ENCODE results near the gene RPGRIP1L.

RPGRIP1L gene

DNA sequence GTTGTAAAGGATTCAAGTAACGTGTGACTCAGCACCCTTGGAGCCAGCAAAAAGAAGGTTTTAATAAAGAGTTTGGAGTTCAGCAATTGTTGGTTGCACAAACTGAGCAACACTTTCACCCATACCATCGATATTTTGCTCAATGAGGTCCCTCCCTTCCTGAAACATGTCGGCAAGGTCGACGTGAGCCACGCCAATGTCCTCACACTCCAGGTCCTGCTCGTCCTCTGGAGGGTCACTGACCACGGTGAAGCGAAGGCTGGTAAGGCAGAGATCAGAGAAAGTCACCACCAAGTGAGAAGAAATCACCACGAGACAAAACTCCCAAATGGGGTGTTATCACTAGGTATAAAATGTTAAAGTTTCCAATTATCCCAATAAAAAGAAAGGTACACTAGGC, 98.3 kb downstream of the RPGRIP1L start:
- DNase-seq (ENCODE audit: low spot score) (no peak), FAIRE-seq (no peak)

DNA sequence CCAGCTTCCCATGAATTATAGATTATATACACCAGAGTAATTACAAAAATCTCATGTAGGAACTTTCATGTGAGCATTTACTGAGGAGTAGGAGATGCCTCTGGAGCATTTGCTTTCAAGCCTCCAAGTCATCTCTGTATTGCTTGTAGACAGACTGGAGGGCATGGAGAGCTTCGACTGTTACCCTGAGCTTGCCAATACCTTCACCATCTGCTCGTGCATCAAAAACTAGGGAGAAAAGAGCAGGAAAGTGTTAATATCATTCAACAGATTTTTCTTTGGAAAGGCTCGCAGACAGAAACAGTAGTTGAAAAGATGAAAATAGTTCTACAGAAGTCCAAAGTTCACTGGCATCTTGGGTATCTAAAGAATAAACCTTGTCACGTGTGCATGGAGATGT, 101.7 kb downstream of the RPGRIP1L start:
- FAIRE-seq = no peak
- no peak for DNase-seq (ENCODE audit: low spot score)

DNA sequence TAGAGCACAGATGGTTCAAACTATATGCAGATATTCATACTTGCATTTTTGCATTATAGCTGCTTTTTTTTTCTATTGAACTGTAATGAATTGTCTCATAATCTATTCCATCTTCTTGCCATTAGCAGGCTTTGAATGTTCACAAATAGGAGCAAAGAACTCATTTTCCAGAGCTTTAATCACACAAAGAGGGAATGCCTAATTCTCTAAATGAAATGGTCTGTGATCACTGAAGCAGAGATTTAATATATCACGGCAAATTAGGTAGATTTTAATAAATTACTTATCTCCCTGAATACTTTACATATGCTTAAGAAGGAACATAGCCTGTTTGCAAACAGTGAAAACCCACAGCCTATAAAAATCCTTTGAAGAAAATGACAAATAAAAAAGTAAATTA, 103.0 kb downstream of the RPGRIP1L start:
- DNase-seq (ENCODE audit: low spot score) = no peak
- FAIRE-seq = no peak

DNA sequence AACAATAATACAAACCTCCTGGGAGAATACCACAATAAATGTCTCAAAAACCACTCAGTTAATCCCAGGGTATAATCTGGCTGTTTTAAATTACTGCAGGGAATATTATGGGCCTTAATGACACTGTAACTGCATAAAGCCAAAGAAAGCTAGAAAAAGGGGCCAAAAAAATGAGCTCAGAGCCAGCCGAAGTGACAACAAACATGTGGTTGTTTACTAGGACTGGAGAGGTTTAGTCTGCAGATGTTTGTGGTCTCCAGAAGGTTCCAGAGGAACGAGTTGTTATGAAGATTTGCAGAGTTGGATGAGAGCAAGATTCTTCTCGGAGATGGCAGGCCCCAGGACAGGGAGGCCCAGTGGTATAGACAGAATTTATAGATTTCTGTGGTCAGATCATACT, 103.5 kb downstream of the RPGRIP1L start:
- no peak for FAIRE-seq

DNA sequence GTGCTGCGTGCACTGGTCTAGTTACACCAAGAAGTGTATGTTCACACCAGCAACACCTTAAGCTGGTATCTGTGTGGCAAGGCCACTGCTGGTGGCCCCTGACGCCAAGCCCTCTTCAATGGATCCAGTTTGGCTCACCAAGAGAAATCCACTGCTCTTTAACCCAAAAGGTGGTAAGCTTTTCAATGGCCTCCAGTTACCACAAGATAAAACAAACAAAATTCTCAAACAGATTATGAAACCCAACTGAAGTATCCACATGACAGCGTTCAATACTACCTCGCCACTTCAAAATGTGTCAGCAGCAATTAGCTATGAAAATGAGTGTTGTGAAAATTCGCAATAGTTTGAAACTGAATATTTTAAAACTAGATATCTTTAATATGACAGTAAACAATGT, 104.1 kb downstream of the RPGRIP1L start:
- FAIRE-seq (no peak), DNase-seq (ENCODE audit: low spot score) (no peak)

More for the DNA sequence above, 103.5 kb downstream of the RPGRIP1L start:
- no peak for DNase-seq (ENCODE audit: low spot score)

DNA sequence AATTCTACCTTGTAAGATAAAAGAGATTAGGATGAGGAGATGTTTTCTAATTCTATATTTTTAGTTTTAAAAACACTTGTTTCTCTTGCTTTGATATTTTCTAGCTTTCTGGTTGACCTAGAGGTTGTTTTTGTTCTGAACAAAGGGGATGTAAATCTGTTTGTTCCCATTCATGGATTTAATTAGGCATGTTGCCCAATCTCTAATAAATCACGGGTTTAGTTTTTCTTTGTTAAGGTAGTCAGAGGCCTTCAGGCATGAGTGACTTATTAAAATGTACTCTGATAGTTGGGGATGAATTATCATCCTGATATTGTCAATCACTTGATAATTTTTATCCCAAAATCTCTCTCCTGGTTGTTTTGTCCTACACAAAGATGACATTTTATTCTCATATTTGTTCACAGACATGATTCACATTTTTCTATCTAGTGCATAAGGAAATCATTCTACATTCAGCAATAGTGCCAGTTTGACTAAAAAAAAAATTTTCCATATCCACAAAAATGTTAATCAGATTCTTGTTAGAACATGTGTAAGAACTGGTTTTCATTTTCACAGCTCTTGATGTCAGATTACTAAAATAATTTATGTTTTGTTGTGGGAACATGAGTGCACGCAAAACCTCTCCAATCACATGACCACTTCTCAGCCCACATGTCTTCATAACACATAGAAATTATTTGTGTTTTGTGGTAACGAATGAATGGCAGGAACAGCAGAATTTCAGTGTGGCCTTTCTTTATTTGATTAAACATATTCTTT, 105.0 kb downstream of the RPGRIP1L start:
- no peak for DNase-seq (ENCODE audit: low spot score)
- FAIRE-seq = no peak

DNA sequence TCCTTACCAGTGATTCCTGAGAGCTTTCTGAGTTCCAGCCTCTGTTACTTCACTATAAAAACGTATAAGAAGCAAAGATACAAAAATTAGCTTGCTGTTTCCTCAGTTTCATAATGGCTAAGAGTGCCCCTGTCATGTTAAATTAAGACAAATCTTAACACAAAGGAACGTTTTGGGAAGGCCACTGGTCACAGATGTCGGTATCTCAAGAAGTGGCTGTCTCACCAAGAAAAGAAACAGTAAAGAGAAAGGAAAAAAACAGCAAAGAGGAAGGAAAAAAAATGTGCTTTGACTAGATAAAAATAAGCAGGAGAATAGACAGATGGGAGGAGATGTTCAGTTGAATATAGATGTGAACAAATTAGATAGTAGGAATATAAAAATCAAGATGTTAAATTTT, 105.9 kb downstream of the RPGRIP1L start:
- DNase-seq (ENCODE audit: low spot score) = no peak
- no peak for FAIRE-seq

DNA sequence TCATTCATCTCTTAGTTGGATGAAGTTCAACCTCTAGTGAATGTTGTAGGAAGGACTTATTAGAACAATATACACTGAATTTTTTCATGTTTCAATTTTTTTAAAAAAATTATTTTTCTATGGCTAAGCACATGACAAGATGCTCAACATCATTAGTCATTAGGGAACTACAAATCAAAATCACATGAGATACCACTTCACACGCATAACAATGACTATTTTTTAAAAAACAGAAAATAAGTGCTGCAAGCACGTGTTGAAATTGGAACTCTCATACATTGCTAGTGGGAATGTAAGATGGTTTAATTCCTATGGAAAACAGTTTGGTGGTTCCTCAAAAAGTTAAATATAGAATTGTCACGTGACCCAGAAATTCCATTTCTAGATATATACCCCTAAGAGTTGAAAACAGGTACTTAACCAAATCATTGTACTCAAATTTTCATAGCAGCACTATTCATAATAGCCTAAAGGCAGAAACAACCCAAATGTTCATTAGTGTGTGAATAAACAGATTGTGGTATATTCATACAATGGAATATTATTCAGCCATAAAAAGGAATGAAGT, 115.5 kb downstream of the RPGRIP1L start:
- DNase-seq (ENCODE audit: low spot score) (no peak), FAIRE-seq (no peak)

DNA sequence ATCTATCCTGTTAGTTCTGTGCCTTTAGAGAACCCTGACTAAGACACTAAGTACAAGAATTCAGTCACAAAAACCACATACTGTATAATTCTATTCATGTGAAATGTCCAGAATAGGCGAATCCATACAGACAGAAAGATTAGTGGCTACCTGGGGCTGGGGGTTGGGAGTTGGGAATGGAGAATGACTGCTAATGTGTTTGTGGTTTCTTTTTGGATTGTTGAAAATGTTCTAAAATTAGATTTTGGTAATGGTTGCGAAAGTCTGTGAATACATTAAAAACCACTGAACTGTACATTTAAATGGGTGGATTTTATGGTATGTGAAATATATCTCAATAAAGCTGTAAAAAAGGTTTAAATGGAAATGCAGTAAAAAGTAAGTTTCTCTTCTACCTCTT, 120.3 kb downstream of the RPGRIP1L start:
- DNase-seq (ENCODE audit: low spot score) (no peak), FAIRE-seq (no peak)

DNA sequence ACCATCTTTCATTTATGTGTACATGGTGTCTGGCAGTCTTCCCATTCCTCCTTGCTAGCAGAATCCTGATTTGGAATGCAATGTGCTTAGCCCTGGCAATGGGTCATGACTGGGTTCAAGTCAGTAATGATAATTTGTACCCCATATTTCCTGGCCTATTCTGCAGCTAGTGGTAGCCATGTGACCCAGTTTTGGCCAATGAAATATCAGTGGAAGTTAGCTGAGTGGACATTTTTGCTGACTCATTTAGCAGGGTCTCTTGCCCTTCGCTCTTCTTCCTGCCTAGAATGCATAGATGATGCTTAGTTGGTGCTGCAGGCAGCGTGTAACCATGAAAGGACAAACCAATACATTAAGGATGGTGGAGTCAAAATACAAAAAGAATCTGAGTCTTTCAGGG, 121.9 kb downstream of the RPGRIP1L start:
- DNase-seq (ENCODE audit: low spot score) = no peak
- no peak for FAIRE-seq

DNA sequence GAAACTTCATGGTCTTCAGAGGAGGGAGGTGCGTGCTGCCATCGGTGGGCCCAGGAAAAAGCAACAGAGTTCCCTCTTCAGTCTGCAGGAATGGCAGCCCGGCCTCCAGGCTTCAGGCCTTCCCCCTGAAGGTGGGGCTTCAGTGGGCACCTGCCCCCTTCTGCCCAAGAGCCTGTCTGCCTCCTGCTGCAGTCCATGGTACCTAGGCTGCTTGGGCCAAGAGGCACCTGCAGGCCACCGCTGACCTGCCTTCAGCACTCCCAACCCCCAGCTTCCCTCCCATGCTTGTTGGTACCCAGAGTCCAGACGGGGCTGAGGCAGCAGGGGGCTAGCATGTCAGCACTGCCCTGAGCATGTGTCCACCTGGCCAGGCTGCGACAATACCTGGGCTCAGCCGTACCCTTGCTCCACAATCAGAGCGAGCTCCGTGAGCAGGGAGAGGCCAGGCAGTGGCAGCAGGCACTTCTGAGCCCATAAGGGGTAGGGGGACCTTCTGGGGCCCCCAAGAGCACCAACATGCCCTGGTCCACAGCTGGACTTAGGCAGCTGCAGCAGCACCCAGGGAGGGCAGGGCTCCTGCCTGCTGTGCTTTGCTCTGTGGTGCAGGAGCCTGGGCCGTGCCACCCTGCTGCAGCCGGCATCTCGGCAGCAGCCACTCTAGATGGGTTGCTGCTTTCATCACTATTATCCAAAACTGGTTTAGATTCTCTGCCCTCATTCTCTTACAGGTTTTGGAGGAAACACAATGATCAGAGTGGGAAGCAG, 123.4 kb downstream of the RPGRIP1L start:
- FAIRE-seq = peak; percentile 30
- DNase-seq (ENCODE audit: low spot score) = no peak

DNA sequence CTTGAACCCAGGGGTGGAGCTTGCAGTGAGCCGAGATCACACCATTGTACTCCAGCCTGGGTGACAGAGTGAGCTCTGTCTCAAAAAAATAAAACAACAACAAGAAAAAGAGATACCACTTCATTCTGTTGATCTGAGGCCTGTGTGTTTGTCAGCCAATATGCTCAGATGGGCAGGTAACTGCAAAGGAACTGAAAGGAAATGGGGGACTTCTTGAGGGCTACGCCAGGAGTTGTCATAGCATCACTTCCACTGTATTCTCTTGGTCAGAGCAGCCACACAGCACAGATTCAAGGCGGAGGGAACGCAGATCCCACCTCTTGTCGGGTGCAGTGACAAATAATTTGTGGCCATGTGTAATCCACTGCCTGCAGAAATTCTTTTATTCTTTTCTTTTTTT, 126.8 kb downstream of the RPGRIP1L start:
- DNase-seq (ENCODE audit: low spot score) = no peak
- FAIRE-seq = no peak

DNA sequence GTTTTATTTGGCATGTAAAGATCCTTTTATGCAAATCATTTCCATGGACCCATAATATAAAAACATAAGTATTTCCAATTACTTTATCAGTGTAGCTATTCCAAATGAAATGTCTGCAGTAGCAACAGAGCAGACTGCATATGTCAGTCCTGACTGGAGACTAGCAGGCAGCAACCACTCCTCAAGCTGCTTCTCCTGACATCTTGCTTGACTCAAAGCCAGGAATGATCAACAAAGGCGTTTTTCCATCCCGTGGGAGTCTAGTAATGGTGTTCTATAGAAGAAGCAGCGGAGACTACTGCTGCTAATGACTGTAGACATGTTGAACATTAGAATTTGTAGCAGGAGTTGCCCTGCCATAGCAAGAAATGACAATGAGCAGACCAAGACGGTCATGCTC, 127.4 kb downstream of the RPGRIP1L start:
- FAIRE-seq = no peak

DNA sequence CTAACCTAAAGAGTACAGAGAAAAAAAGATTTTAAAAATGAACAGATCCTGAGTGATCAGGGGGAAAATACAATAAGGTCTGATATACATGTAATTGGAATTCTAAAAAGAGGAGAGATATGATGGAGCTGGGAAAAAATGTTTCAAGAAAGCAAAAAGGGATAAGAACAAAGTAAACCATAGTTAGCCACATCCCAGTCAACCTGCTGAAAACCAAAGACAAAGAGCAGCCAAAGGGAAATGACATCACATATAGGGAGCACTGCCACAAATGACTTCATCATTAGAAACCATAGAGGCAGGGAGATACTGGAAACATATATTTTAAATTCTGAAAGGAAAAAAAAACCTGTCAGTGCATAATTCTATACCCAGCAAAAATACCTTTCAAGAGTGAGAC, 131.9 kb downstream of the RPGRIP1L start:
- DNase-seq (ENCODE audit: low spot score) = no peak

More for the DNA sequence above, 127.4 kb downstream of the RPGRIP1L start:
- no peak for DNase-seq (ENCODE audit: low spot score)

DNA sequence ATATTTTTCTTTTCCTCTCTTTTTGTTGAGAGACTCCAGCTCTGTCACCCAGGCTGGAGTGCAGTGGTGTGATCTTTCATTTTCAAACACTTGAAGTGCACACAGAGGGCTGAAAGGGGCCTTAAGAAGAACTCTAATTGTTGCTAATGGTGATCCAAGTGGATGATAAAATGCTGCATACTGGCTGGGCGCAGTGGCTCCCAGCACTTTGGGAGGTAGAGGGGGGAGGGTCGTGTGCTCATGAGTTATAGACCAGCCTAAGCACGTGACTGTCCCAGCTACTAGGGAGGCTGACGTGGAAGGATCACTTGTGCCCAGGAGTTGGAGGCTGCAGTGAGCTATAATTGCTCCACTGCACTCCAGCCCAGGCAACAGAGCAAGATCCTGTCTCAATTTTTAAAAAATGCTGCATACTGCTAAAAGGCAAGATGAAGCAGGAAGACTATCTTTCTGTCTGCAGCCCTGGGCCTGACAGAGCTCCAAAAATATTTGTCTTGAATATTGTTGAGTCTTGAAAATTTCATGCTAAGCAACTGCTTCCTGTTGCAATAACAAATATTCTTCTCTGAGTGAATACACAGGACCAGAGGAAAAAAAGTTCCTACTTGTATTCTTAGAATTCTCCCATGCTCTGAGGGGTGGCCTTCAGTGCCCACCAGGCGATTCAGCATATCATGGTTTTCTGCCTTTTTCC, 137.0 kb downstream of the RPGRIP1L start:
- FAIRE-seq (no peak), DNase-seq (ENCODE audit: low spot score) (no peak)

More for the DNA sequence above, 131.9 kb downstream of the RPGRIP1L start:
- FAIRE-seq = no peak

DNA sequence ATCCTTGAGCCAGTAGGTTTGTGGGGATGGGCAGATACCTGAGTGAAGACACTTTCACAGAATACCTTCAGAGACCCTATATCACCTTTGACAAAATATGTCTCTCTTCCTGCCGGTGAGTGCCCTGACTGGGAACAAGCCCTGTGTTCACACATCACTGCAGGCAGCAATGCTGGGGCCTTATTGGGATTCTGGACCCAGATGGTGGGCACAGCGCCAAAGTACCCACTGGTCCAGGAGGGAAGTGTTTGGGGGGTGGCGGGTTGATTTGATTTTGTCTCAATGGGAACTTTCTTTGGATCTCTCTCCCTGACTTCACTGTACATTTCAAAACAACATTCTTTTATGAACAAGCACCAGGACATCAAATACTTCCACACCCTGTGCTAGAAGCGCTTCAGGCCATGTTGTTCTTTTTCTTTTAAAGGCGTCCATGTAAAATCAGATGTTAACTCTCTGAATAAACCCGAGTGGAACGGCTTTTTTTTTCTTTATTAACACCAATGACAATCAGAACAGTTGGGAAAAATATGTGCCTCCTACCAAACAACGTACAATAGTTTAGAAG, 138.3 kb downstream of the RPGRIP1L start:
- FAIRE-seq = no peak
- no peak for DNase-seq (ENCODE audit: low spot score)

DNA sequence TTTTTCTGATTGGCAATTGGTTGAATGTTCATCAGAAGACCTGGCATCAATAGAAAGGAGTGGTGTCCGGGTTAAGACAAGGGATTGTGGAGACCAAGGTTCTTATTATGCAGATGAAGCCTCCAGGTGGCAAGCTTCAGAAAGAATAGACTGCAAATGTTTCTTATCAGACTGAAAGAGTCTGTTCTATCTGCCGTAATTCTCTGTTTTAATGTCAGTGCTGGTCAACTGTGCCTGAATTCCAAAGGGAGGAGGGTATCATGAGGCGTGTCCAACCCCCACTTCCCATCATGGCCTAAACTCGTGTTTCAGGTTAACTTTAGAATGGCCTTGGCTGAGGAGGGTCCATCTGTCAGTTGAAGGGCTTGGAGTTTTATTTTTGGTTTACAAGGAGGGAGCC, 140.2 kb downstream of the RPGRIP1L start:
- no peak for FAIRE-seq
- DNase-seq (ENCODE audit: low spot score) = no peak

DNA sequence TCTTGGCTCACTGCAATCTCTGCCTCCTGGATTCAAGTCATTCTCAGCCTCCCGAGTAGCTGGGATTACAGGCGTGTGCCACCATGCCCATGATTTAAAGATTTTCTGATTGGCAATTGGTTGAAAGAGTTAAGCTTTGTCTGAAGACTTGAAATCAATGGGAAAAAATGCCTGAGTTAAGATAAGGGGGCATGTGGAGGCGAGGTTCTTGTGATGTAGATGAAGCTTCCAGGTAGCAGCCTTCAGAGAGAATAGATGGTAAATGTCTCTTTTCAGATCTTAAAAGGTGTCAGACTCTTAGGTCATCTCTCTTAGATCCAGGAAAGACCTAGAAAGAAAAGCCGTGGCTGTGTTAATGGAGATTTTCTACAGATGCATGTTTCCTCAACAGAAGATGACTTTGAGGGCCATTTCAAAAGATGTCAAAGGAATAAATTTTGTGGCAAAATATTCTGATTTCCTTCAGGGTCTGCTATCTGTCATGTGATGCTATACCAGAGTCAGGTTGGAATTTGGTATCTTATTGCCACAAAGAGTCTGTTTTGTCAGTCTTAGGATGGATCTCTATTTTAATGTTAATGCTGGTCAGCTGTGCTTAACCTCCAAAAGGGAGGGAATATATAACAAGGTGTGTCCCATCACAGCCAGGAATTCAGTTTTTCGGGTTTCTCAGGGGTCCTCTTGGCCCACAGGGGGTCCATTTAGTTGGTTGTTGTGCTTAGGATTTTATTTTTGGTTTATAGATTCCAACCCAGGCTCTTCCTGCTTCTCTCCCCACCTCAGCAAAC, 142.4 kb downstream of the RPGRIP1L start:
- FAIRE-seq (no peak), DNase-seq (ENCODE audit: low spot score) (no peak)

DNA sequence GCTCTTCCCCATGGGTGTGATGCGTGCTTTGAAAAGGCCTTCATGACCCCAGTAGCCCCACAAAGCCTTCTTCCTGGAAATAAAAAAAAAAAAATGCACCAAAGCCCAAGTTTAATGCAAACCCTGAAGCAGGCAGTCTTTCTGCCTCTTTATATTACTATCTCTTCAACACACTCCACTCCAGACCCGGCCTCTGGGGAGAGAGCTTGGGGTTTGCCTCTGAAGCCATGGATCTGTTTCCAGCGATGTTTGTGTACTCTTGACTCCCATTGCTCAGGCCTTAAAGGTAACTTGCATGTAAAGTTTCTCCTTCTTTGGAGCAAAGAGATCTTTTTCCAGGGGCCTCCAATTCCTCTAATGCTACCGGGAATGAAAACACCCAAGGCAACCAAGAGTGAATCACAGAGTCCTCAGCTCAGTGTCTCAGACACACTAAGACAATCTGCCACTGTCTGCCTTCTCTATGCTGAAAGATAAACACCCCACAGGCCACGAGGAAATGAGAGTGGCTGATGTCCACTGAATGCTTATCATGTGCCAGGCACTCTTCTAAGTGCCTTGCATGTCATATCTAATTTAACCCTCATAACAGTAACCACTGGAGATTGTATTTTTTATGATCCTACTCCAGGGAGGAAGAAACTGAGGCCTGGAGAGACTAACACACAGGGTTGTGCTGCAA, 144.2 kb downstream of the RPGRIP1L start:
- FAIRE-seq (no peak), DNase-seq (ENCODE audit: low spot score) (no peak)

DNA sequence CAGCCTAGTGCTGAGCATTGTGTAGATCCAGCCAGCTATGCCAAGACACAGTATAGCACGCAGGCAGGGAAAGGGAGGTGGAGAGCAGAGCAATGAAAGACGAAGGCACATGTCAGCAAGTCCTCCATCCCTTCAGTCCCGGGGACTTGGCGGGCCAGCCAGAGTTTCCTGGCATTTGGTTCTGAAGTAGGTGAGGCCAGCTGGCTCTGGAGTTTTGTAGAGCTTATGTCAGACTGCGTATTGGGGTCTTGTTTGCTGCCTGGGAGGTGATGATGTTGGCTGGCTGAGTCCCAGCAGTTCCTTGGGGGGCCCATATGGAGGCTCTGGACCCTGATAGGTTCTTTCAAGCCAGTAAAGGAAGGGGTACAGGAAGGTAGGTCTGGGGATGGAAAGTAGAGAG, 144.9 kb downstream of the RPGRIP1L start:
- FAIRE-seq (no peak), DNase-seq (ENCODE audit: low spot score) (no peak)
